ENCODE measurements around the gene SGIP1.

DNA sequence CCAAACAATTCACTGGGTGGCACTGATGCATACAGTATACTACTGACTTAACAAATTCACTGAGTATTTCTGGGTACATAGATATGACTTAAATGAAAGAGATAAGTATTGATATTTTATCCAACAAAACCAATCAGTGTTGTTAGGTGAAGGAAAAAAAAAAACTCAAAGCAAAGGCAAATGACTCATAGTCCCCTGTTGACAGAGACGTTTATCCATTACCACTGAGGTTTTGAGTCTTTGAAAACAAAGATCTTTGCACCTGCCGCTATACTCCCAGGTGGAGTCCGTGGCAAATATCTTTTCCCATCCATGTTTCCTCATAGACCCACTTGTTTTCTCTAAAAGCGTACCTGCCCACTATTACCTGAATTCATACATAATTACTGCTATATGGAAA, 236.7 kb downstream of the SGIP1 start:
- TF ChIP-seq, protein P1, sequence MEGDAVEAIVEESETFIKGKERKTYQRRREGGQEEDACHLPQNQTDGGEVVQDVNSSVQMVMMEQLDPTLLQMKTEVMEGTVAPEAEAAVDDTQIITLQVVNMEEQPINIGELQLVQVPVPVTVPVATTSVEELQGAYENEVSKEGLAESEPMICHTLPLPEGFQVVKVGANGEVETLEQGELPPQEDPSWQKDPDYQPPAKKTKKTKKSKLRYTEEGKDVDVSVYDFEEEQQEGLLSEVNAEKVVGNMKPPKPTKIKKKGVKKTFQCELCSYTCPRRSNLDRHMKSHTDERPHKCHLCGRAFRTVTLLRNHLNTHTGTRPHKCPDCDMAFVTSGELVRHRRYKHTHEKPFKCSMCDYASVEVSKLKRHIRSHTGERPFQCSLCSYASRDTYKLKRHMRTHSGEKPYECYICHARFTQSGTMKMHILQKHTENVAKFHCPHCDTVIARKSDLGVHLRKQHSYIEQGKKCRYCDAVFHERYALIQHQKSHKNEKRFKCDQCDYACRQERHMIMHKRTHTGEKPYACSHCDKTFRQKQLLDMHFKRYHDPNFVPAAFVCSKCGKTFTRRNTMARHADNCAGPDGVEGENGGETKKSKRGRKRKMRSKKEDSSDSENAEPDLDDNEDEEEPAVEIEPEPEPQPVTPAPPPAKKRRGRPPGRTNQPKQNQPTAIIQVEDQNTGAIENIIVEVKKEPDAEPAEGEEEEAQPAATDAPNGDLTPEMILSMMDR (conservative IDR thresholded peaks at IDR 0.05; ENCODE audit: low read depth, low read length) = no peak
- no peak for TF ChIP-seq EZH2 (IDR thresholded peaks at IDR 0.05; ENCODE audit: borderline replicate concordance, low read depth, low read length, poor library complexity, severe bottlenecking)
